Measurements from ENCODE around the gene BGLAP. TPM values are rescaled to one million over a fixed set of nuclear protein-coding genes. Genes with fewer than 3 reads are reported as not detected.

BGLAP gene
- total RNA-seq, 1 experiment from 2014 or later: 2.4 TPM

GRCh38 chr1:156268336-156268735, 26.4 kb downstream of the BGLAP start:
- Histone ChIP-seq H3K4me2 (ENCODE audit: insufficient read depth, insufficient read length, low read length) (no peak overlapping the region), H3K4me1 (ENCODE audit: insufficient read depth, low read length) (no peaks in the 10 kb centered on the region), H3K18ac (ENCODE audit: insufficient read length, low read depth, low read length) (no peak overlapping the region), H2BK12ac (ENCODE audit: insufficient read length, low read depth, low read length) (no peak overlapping the region), H3K14ac (ENCODE audit: insufficient read depth, low read length) (no peak overlapping the region), H3K9ac (ENCODE audit: extremely low read depth, insufficient read length, low read length) (no peak overlapping the region), H3K56ac (ENCODE audit: insufficient read length, low read depth, low read length) (no peak overlapping the region), H3K4ac (ENCODE audit: low read depth, low read length) (no peak overlapping the region), H4K91ac (ENCODE audit: insufficient read length, low read depth, low read length) (no peak overlapping the region), H4K5ac (ENCODE audit: insufficient read length, low read depth, low read length) (no peak overlapping the region), H3K23ac (ENCODE audit: insufficient read length, low read depth, low read length) (no peak overlapping the region), H4K8ac (replicated peaks; ENCODE audit: insufficient read length, low read depth, low read length) (no peak overlapping the region), H3K79me1 (ENCODE audit: insufficient read depth, low read depth, low read length, poor library complexity, severe bottlenecking) (no peaks in the 10 kb centered on the region), H2BK120ac (ENCODE audit: low read depth, low read length, poor library complexity, severe bottlenecking) (no peak overlapping the region), H3K27me3 (ENCODE audit: insufficient read depth, low read length) (no peaks in the 10 kb centered on the region), H2AFZ (ENCODE audit: low read length) (no peak overlapping the region), H3T11ph (ENCODE audit: low read length) (no peak overlapping the region), H2BK15ac (ENCODE audit: low read depth, low read length) (no peak overlapping the region), H2BK20ac (ENCODE audit: low read depth, low read length, poor library complexity, severe bottlenecking) (no peak overlapping the region), H2AK5ac (ENCODE audit: insufficient read length, low read length) (no peak overlapping the region), H3K23me2 (ENCODE audit: insufficient read length, low read depth, low read length, poor library complexity, severe bottlenecking) (no peaks in the 10 kb centered on the region), H3K27ac (ENCODE audit: insufficient read length, low read depth, low read length) (no peak overlapping the region), H2BK5ac (ENCODE audit: insufficient read length, low read length) (no peak overlapping the region), H3K9me3 (ENCODE audit: control insufficient read depth, low read depth, low read length) (no peaks in the 10 kb centered on the region), H4K20me1 (ENCODE audit: control insufficient read depth, insufficient read depth, insufficient read length) (no peaks in the 10 kb centered on the region), H3K79me2 (ENCODE audit: insufficient read depth, low read length) (no peaks in the 10 kb centered on the region)
- WGBS (ENCODE audit: extremely low coverage, insufficient read length, low lambda C conversion rate): no CpG with 5 or more reads among the region's 4 CpGs
- Mint-ChIP-seq H3K36me3 (ENCODE audit: insufficient read depth in 1 of 3, low read depth in 3 of 3) (peaks cover 66 to 95% (median 81%) of the 10 kb centered on the region in 3 experiments), H3K4me3 (no peak overlapping the region), H3K27me3 (ENCODE audit: low read depth) (no peaks in the 10 kb centered on the region), H3K4me1 (no peaks in the 10 kb centered on the region), H3K9me3 (no peaks in the 10 kb centered on the region), H3K27ac (no peak overlapping the region)
- no peak for TF ChIP-seq CTCF (conservative IDR thresholded peaks at IDR 0.05)
- DNase-seq: no peak

Measured in H9 (cell line).